Activated B cell treated with CpG ODN at 0.5 μM for 24 hours (primary cell): Measurements from ENCODE around the gene ASTN2. TPM values are rescaled to one million over a fixed set of nuclear protein-coding genes. Genes with fewer than 3 reads are reported as not detected.

Experiments used
- ATAC-seq: fragments of 200-7000 bp; cut with Tn5 transposase; one replicate; pipeline ENCODE4 v1.10.0; 2021; ENCODE audit warnings: low read depth, mild to moderate bottlenecking, moderate library complexity
- CTCF ChIA-PET: fragments of 350-600 bp; sonication (Branson Sonifier 250); formaldehyde crosslinking; loops from one replicate; lab custom pipeline; 2021; ENCODE audit warnings: antibody characterized with exemption; lab: Charles Lee
- POLR2A ChIA-PET: fragments of 350-600 bp; sonication (Branson Sonifier 250); formaldehyde crosslinking; loops from one replicate; lab custom pipeline; 2021; ENCODE audit warnings: antibody characterized with exemption; lab: Charles Lee
- DNase-seq: peaks from one replicate; pipeline ENCODE4 v3.0.0; 2022
- H3K27ac Mint-ChIP-seq: one replicate; pipeline ENCODE4 v1.8.0; 2020; ENCODE audit warnings: mixed read lengths
- H3K27me3 Mint-ChIP-seq: one replicate; pipeline ENCODE4 v1.8.0; 2021; ENCODE audit warnings: mixed read lengths
- H3K36me3 Mint-ChIP-seq: one replicate; pipeline ENCODE4 v1.8.0; 2021; ENCODE audit warnings: low read depth, mixed read lengths
- H3K4me1 Mint-ChIP-seq: one replicate; pipeline ENCODE4 v1.8.0; 2021; ENCODE audit warnings: mixed read lengths
- H3K4me3 Mint-ChIP-seq: one replicate; pipeline ENCODE4 v1.8.0; 2020; ENCODE audit warnings: mild to moderate bottlenecking, mixed read lengths
- H3K9me3 Mint-ChIP-seq: one replicate; pipeline ENCODE4 v1.8.0; 2020; ENCODE audit warnings: mixed read lengths
- CTCF ChIP-seq: fragments of 200-600 bp; IDR thresholded peaks from one replicate; pipeline ENCODE4 v1.8.0; 2022; ENCODE audit warnings: antibody characterized with exemption, mild to moderate bottlenecking
- intact Hi-C: fragments of 100-400 bp; cut with micrococcal nuclease; formaldehyde crosslinking; loops from one replicate; pipeline ENCODE4 v1.15.1; 2024
- total RNA-seq: library from RNA; stranded (reverse); gene quantifications from 2 replicates; pipeline ENCODE4 v1.2.3, GENCODE V29; 2022

ASTN2 gene
- 2.3 TPM in 2 replicates for total RNA-seq

- no peak within 1 kb of the TSS for H3K27ac Mint-ChIP-seq
- H3K4me3 Mint-ChIP-seq = peak within 1 kb of the TSS; percentile 28
- intact Hi-C loops = no loop called here
- DNase-seq = no peak
- H3K27me3 Mint-ChIP-seq = peaks cover 31% of the 10 kb centered on the region
- TF ChIP-seq CTCF = no peak
- H3K36me3 Mint-ChIP-seq = no peaks in the 10 kb centered on the region
- no peak for ATAC-seq
- H3K9me3 Mint-ChIP-seq = no peaks in the 10 kb centered on the region
- ChIA-PET CTCF (no interaction called here), POLR2A (no interaction called here)
- H3K4me1 Mint-ChIP-seq = peaks cover 3% of the 10 kb centered on the region
Measured at GRCh38 chr9:117414906-117415331, at the start of gene ASTN2. Gene ASTN2, minus strand, starts transcription at chr9:117415057. Its CDS starts 119 bp downstream, at chr9:117414938.

GRCh38 chr9:117462861-117463260 is 48.0 kb upstream of the ASTN2 start:
- Mint-ChIP-seq H3K36me3 (no peaks in the 10 kb centered on the region), H3K4me1 (no peaks in the 10 kb centered on the region), H3K27ac (no peak overlapping the region), H3K27me3 (peaks cover 5% of the 10 kb centered on the region), H3K4me3 (no peak overlapping the region), H3K9me3 (no peaks in the 10 kb centered on the region)
- ATAC-seq = no peak
- no peak for TF ChIP-seq CTCF
- no peak for DNase-seq
- CTCF ChIA-PET = no interaction called here
- POLR2A ChIA-PET = no interaction called here
- intact Hi-C loops = no loop called here

- CTCF ChIA-PET = no interaction called here
- no peak for ATAC-seq
Measured at GRCh38 chr9:117461386-117461785, 46.5 kb upstream of the ASTN2 start.

GRCh38 chr9:117460743-117461142 is 45.9 kb upstream of the ASTN2 start:
- TF ChIP-seq CTCF = no peak
- ATAC-seq = no peak
- ChIA-PET POLR2A (no interaction called here), CTCF (no interaction called here)
- Mint-ChIP-seq H3K9me3 (no peaks in the 10 kb centered on the region), H3K4me3 (no peak overlapping the region), H3K4me1 (no peaks in the 10 kb centered on the region), H3K27ac (no peak overlapping the region), H3K27me3 (peaks cover 3% of the 10 kb centered on the region), H3K36me3 (no peaks in the 10 kb centered on the region)
- intact Hi-C loops = no loop called here
- DNase-seq = no peak

More at GRCh38 chr9:117461386-117461785, 46.5 kb upstream of the ASTN2 start:
- Mint-ChIP-seq H3K27me3 (peaks cover 3% of the 10 kb centered on the region), H3K36me3 (no peaks in the 10 kb centered on the region), H3K9me3 (no peaks in the 10 kb centered on the region), H3K4me1 (no peaks in the 10 kb centered on the region), H3K27ac (no peak overlapping the region), H3K4me3 (no peak overlapping the region)
- intact Hi-C loops = no loop called here
- POLR2A ChIA-PET = no interaction called here
- TF ChIP-seq CTCF = no peak
- DNase-seq = no peak

- H3K9me3 Mint-ChIP-seq = no peaks in the 10 kb centered on the region
- no peak for ATAC-seq
- CTCF ChIA-PET = no interaction called here
Measured at GRCh38 chr9:117459913-117460312, 45.1 kb upstream of the ASTN2 start.

More at GRCh38 chr9:117459913-117460312, 45.1 kb upstream of the ASTN2 start:
- Mint-ChIP-seq H3K4me3 (no peak overlapping the region), H3K4me1 (no peaks in the 10 kb centered on the region), H3K36me3 (no peaks in the 10 kb centered on the region), H3K27me3 (peaks cover 3% of the 10 kb centered on the region), H3K27ac (no peak overlapping the region)
- intact Hi-C loops = no loop called here
- POLR2A ChIA-PET = no interaction called here
- no peak for TF ChIP-seq CTCF
- DNase-seq = no peak
